Measurements from ENCODE around the gene RGS6.
"Not testable (repeated sequence)": the region's sequence is repeated elsewhere in the genome, so short reads cannot be mapped to it uniquely, and the experiment has no call there.

DNA sequence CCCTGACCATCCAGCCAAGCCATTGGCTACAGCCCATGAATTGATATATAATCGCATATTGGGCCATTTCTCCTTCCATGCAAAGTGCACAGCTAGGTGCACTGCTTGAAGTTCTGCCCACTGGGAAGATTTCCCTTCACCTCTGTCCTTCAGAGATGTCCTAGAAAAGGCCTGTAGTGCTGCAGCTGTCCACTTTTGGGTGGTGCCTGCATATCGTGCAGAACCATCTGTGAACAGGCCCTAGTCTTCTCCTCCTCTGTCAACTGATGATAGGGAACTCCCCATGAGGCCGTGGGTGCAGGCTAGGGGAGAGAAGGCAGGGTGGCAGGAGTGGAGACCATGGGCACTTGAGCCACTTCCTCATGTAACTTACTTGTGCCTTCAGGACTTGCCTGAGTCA lies 6.0 kb downstream of the RGS6 start:
- not testable (repeated sequence) for TF ChIP-seq CTCF (conservative IDR thresholded peaks at IDR 0.05); ZFX (IDR thresholded peaks at IDR 0.05)
